COLO829 (cell line): ENCODE measurements around the gene SETBP1.
"Not testable (repeated sequence)": the region's sequence is repeated elsewhere in the genome, so short reads cannot be mapped to it uniquely, and the experiment has no call there.

ENCODE experiments used
- DNase-seq: peaks from one replicate; pipeline ENCODE4 v3.0.0; 2012; ENCODE audit warnings: low spot score

The SETBP1 gene

GRCh38 chr18:44704135-44704789, 23.6 kb downstream of the SETBP1 start:
- DNase-seq = no peak

GRCh38 chr18:44705075-44705675, 24.5 kb downstream of the SETBP1 start:
- DNase-seq = no peak

- DNase-seq = no peak
Measured at GRCh38 chr18:44708451-44709083, 27.9 kb downstream of the SETBP1 start.

GRCh38 chr18:44709307-44710126, 28.8 kb downstream of the SETBP1 start:
- DNase-seq = no peak

GRCh38 chr18:44710931-44711330, 30.2 kb downstream of the SETBP1 start:
- no peak for DNase-seq

- DNase-seq = no peak
Measured at GRCh38 chr18:44712025-44712424, 31.3 kb downstream of the SETBP1 start.

- DNase-seq = no peak
Measured at GRCh38 chr18:44713435-44713834, 32.7 kb downstream of the SETBP1 start.

- DNase-seq = no peak
Measured at GRCh38 chr18:44714376-44714775, 33.7 kb downstream of the SETBP1 start.

- DNase-seq = no peak
Measured at GRCh38 chr18:44715245-44715644, 34.6 kb downstream of the SETBP1 start.

- DNase-seq = no peak
Measured at GRCh38 chr18:44715842-44716241, 35.2 kb downstream of the SETBP1 start.

- no peak for DNase-seq
Measured at GRCh38 chr18:44716697-44717163, 36.0 kb downstream of the SETBP1 start.

- no peak for DNase-seq
Measured at GRCh38 chr18:44719519-44720060, 38.9 kb downstream of the SETBP1 start.

- DNase-seq = not testable (repeated sequence)
Measured at GRCh38 chr18:44721748-44722147, 41.1 kb downstream of the SETBP1 start.

- no peak for DNase-seq
Measured at GRCh38 chr18:44723411-44723810, 42.7 kb downstream of the SETBP1 start.

- DNase-seq = no peak
Measured at GRCh38 chr18:44724105-44724778, 43.6 kb downstream of the SETBP1 start.

- DNase-seq = no peak
Measured at GRCh38 chr18:44725300-44726058, 44.8 kb downstream of the SETBP1 start.

GRCh38 chr18:44726059-44726421, 45.4 kb downstream of the SETBP1 start:
- DNase-seq = no peak

- no peak for DNase-seq
Measured at GRCh38 chr18:44727291-44727690, 46.6 kb downstream of the SETBP1 start.

- DNase-seq = no peak
Measured at GRCh38 chr18:44729631-44730101, 49.0 kb downstream of the SETBP1 start.

- DNase-seq = no peak
Measured at GRCh38 chr18:44730803-44731529, 50.3 kb downstream of the SETBP1 start.
